ENCODE data around the gene E2F1. TPM values are rescaled to one million over a fixed set of nuclear protein-coding genes. Genes with fewer than 3 reads are reported as not detected.

The E2F1 gene
- total and polyA plus RNA-seq, 3 experiments from 2014 or later: 0.52 to 72.3 (median 68.8) TPM

DNA sequence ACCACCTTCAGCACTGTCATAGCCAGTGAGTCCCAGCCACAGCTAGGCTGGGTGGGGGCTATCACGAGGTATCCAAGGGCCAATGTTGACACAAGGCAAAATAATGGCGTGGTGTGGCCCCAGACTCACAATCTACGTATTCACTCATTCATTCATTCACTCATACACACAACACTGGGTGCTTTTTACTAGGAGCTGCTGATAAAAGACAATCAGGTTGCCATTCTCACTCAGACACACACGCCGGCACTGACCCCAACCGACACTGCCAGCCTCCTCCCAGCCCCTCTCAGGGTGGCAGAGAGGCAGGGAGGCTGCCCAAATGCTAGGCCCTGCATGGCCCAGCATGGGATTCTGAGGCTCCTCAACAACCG, 25.5 kb downstream of the E2F1 start:
- CTCF ChIA-PET: no interaction called here
- Mint-ChIP-seq H3K27me3 (no peaks in the 10 kb centered on the region), H3K27ac (peak overlapping the region in 3 of 8 donors; percentile 42 to 91 (median 50)), H3K9me3 (no peaks in the 10 kb centered on the region), H3K4me1 (peaks cover 25 to 34% (median 26%) of the 10 kb centered on the region in 3 donors), H3K36me3 (peaks cover 0 to 4% (median 0%) of the 10 kb centered on the region in 3 donors), H3K4me3 (no peak overlapping the region)
- POLR2A ChIA-PET: no interaction called here
- H3K9me3 ChIP-seq (ENCODE audit: low read length): no peaks in the 10 kb centered on the region
- H3K4me3 ChIP-seq (ENCODE audit: low read length): no peak overlapping the region
- H3K4me1 ChIP-seq (ENCODE audit: insufficient read depth, low read length): peaks cover 18% of the 10 kb centered on the region
- H3K27me3 ChIP-seq (ENCODE audit: insufficient read depth, low read length, poor library complexity, severe bottlenecking): no peaks in the 10 kb centered on the region
- H3K27ac ChIP-seq (ENCODE audit: low read depth, low read length): no peak overlapping the region
- no peak for DNase-seq
- no peaks in the 10 kb centered on the region for H3K36me3 ChIP-seq (ENCODE audit: insufficient read depth, low read length)

DNA sequence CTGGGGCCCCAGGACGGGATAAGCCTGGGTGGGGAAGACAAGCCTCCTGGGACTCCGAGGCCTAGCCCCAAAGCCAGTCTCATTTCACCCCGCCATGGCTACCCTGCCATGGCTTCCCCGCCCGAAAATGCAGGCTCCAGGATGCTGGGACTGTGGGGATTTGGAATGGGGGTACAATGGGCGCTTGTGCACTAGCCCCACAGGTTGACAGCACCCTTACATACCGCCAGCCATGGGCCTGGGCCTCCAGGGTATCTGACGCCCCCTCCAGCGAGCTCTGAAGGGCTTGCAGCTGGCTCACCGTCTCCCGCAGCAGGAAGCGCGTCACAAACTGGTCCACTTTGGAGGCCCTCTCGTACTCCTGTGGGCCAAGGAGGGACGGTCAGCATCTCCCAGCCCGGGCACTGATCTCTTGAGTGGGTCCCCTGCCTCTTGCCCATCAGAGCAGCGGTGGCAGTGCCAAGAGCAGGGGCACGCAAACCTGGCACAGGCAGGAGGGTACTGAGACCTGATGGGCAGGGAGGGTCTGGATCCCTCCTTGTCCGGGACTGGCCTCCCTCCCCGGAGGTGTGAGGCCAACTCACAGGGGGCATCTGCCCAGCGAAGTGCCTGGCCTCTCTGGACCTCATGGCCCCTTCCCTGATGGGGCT, 26.0 kb downstream of the E2F1 start:
- peaks cover 18% of the 10 kb centered on the region for H3K4me1 ChIP-seq (ENCODE audit: insufficient read depth, low read length)
- ChIA-PET CTCF (no interaction called here), POLR2A (no interaction called here)
- Mint-ChIP-seq H3K4me3 (no peak overlapping the region), H3K9me3 (no peaks in the 10 kb centered on the region), H3K36me3 (peaks cover 0 to 4% (median 0%) of the 10 kb centered on the region in 3 donors), H3K27ac (no peak overlapping the region), H3K27me3 (no peaks in the 10 kb centered on the region), H3K4me1 (peaks cover 21 to 29% (median 23%) of the 10 kb centered on the region in 3 donors)
- no peak overlapping the region for H3K27ac ChIP-seq (ENCODE audit: low read depth, low read length)
- H3K4me3 ChIP-seq (ENCODE audit: low read length): no peak overlapping the region
- H3K36me3 ChIP-seq (ENCODE audit: insufficient read depth, low read length): no peaks in the 10 kb centered on the region
- H3K9me3 ChIP-seq (ENCODE audit: low read length): no peaks in the 10 kb centered on the region
- no peak for DNase-seq
- H3K27me3 ChIP-seq (ENCODE audit: insufficient read depth, low read length, poor library complexity, severe bottlenecking): no peaks in the 10 kb centered on the region

DNA sequence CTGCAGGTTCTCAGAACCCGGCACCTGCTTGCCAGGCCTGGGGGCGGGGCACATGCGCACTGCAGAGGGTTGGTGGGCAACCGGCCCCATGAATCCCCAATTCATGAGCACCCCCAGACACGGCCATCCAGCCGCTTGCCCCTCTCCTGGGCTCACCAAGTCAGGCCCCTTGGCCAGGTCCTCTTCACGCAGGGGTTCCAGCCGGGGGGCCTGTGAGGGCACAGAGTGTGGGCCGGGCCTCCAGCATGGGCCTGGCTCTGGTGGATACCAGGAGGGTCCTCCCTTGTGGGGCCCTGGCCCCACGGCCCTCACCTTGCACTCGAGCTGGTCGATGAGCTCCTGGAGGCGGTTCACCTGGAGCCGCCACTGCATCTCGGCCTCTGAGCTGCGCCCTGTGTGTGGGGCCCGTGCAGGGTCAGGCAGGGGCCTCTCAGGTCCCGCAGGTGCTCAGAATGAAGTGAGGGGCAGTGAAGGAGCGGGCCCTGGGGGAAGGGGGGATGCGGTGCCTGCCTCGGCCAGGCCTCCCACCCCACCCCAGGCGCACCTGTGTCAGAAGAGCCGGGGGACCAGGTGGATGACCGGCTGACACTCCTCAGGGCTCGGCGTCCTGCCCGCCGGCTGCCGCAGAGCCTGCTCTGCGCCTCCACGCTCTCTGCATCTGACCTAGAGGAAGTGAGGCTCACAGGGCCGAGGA, 26.7 kb downstream of the E2F1 start:
- Histone ChIP-seq H3K27me3 (ENCODE audit: insufficient read depth, low read length, poor library complexity, severe bottlenecking) (no peaks in the 10 kb centered on the region), H3K27ac (ENCODE audit: low read depth, low read length) (no peak overlapping the region), H3K4me1 (ENCODE audit: insufficient read depth, low read length) (peaks cover 16% of the 10 kb centered on the region), H3K4me3 (ENCODE audit: low read length) (no peak overlapping the region), H3K9me3 (ENCODE audit: low read length) (no peaks in the 10 kb centered on the region), H3K36me3 (ENCODE audit: insufficient read depth, low read length) (no peaks in the 10 kb centered on the region)
- POLR2A ChIA-PET: no interaction called here
- Mint-ChIP-seq H3K27ac (no peak overlapping the region), H3K27me3 (peaks cover 0 to 1% of the 10 kb centered on the region in 2 donors), H3K4me3 (no peak overlapping the region), H3K4me1 (peaks cover 14 to 22% (median 17%) of the 10 kb centered on the region in 3 donors), H3K9me3 (no peaks in the 10 kb centered on the region), H3K36me3 (peaks cover 0 to 4% (median 0%) of the 10 kb centered on the region in 3 donors)
- CTCF ChIA-PET: no interaction called here
- DNase-seq: no peak

DNA sequence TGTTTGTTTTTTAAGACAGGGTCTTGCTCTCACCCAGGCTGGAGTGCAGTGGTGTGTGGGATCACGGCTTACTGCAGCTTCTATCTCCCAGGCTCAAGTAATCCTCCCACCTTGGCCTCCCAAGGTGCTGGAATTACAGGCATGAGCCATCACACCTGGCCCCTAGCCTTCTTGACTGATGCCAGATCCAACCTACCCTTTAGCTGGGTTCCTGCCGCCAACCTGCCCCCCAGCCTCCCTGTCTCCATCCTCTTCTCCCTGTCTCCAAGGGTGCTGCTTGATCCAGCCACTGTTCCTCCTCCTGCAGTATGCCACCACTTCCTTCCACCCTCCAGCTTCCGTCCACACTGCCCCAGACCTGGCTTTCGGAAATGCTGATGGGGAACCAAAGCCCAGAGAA, 27.3 kb downstream of the E2F1 start:
- no peak overlapping the region for H3K4me3 Mint-ChIP-seq
- CTCF ChIA-PET: interaction anchor here (13.0 kb wide), 1 partner anchor 7 kb away, joined by 87 read pairs; the partner anchor contains the start of genes ACTL10 and C20orf144
- DNase-seq: no peak

DNA sequence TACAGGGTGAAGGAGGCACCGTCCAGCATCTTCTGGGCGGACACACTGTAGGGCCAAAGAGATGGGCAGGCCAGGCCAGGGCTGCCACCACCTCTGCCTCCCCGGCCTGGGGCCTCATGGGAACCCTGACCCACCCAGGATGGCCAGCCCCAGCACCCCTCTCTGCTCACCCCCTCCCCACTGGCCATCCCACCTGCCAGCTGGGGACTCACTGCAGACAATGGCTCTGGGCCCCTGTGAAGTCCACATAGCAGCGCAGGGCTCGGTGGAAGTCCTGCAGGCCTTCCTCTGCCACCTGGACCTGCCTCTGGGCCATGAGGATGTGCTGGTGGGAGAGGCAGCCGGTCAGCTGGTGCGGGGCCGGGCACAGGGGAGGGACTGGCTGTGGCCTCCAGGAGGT, 27.7 kb downstream of the E2F1 start:
- H3K4me3 Mint-ChIP-seq: no peak overlapping the region
- DNase-seq: no peak
- H3K36me3 Mint-ChIP-seq: peaks cover 0 to 4% (median 0%) of the 10 kb centered on the region in 3 donors
- H3K4me1 Mint-ChIP-seq: peaks cover 8 to 13% (median 10%) of the 10 kb centered on the region in 3 donors
- Histone ChIP-seq H3K36me3 (ENCODE audit: insufficient read depth, low read length) (no peaks in the 10 kb centered on the region), H3K27me3 (ENCODE audit: insufficient read depth, low read length, poor library complexity, severe bottlenecking) (no peaks in the 10 kb centered on the region), H3K27ac (ENCODE audit: low read depth, low read length) (no peak overlapping the region), H3K4me1 (ENCODE audit: insufficient read depth, low read length) (peaks cover 9% of the 10 kb centered on the region), H3K9me3 (ENCODE audit: low read length) (no peaks in the 10 kb centered on the region), H3K4me3 (ENCODE audit: low read length) (no peak overlapping the region)
- no peak overlapping the region for H3K27ac Mint-ChIP-seq
- ChIA-PET POLR2A (no interaction called here), CTCF (interaction anchor here (13.0 kb wide), 1 partner anchor 7 kb away, joined by 87 read pairs; the partner anchor contains the start of genes ACTL10 and C20orf144)
- H3K27me3 Mint-ChIP-seq: peaks cover 0 to 1% of the 10 kb centered on the region in 2 donors
- H3K9me3 Mint-ChIP-seq: no peaks in the 10 kb centered on the region

More for the DNA sequence above, 27.3 kb downstream of the E2F1 start:
- H3K9me3 ChIP-seq (ENCODE audit: low read length): no peaks in the 10 kb centered on the region
- no peaks in the 10 kb centered on the region for H3K36me3 ChIP-seq (ENCODE audit: insufficient read depth, low read length)
- POLR2A ChIA-PET: no interaction called here
- Mint-ChIP-seq H3K27ac (no peak overlapping the region), H3K4me1 (peaks cover 9 to 17% (median 13%) of the 10 kb centered on the region in 3 donors), H3K27me3 (peaks cover 0 to 1% of the 10 kb centered on the region in 2 donors), H3K36me3 (peaks cover 0 to 4% (median 0%) of the 10 kb centered on the region in 3 donors), H3K9me3 (no peaks in the 10 kb centered on the region)
- no peak overlapping the region for H3K4me3 ChIP-seq (ENCODE audit: low read length)
- peaks cover 11% of the 10 kb centered on the region for H3K4me1 ChIP-seq (ENCODE audit: insufficient read depth, low read length)
- no peak overlapping the region for H3K27ac ChIP-seq (ENCODE audit: low read depth, low read length)
- H3K27me3 ChIP-seq (ENCODE audit: insufficient read depth, low read length, poor library complexity, severe bottlenecking): no peaks in the 10 kb centered on the region

DNA sequence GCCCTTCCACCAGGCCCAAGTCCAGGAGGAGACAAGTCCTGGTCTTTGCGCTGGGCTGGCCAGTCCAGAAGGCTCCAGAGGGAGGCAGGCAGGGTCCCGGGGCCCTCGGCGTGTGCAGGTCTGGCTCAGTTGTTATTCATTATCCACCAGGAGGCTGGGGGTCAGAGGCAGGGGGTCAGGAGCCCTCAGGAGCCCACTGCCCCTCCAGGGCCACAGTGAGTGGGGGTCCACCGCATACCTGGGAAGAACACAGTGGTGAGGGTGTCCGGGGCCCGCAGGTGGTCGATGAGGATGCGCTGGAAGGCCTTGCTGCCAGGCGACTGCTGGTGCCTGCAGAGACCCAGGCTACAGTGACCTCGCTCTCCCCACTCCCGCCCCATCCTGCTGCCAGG, 28.5 kb downstream of the E2F1 start:
- Mint-ChIP-seq H3K27ac (no peak overlapping the region), H3K27me3 (peaks cover 0 to 1% of the 10 kb centered on the region in 2 donors), H3K9me3 (no peaks in the 10 kb centered on the region), H3K4me3 (no peak overlapping the region), H3K36me3 (peaks cover 0 to 4% (median 0%) of the 10 kb centered on the region in 3 donors), H3K4me1 (peaks cover 9 to 13% (median 10%) of the 10 kb centered on the region in 3 donors)
- ChIA-PET POLR2A (interaction anchor here (0.6 kb wide), 1 partner anchor 33 kb away, joined by 3 read pairs; no protein-coding TSS in a partner anchor), CTCF (interaction anchor here (13.0 kb wide), 1 partner anchor 8 kb away, joined by 87 read pairs; the partner anchor contains the start of genes ACTL10 and C20orf144)
- no peaks in the 10 kb centered on the region for H3K27me3 ChIP-seq (ENCODE audit: insufficient read depth, low read length, poor library complexity, severe bottlenecking)
- H3K36me3 ChIP-seq (ENCODE audit: insufficient read depth, low read length): no peaks in the 10 kb centered on the region
- H3K27ac ChIP-seq (ENCODE audit: low read depth, low read length): no peak overlapping the region
- no peaks in the 10 kb centered on the region for H3K9me3 ChIP-seq (ENCODE audit: low read length)
- no peak for DNase-seq
- no peak overlapping the region for H3K4me3 ChIP-seq (ENCODE audit: low read length)
- peaks cover 3% of the 10 kb centered on the region for H3K4me1 ChIP-seq (ENCODE audit: insufficient read depth, low read length)

DNA sequence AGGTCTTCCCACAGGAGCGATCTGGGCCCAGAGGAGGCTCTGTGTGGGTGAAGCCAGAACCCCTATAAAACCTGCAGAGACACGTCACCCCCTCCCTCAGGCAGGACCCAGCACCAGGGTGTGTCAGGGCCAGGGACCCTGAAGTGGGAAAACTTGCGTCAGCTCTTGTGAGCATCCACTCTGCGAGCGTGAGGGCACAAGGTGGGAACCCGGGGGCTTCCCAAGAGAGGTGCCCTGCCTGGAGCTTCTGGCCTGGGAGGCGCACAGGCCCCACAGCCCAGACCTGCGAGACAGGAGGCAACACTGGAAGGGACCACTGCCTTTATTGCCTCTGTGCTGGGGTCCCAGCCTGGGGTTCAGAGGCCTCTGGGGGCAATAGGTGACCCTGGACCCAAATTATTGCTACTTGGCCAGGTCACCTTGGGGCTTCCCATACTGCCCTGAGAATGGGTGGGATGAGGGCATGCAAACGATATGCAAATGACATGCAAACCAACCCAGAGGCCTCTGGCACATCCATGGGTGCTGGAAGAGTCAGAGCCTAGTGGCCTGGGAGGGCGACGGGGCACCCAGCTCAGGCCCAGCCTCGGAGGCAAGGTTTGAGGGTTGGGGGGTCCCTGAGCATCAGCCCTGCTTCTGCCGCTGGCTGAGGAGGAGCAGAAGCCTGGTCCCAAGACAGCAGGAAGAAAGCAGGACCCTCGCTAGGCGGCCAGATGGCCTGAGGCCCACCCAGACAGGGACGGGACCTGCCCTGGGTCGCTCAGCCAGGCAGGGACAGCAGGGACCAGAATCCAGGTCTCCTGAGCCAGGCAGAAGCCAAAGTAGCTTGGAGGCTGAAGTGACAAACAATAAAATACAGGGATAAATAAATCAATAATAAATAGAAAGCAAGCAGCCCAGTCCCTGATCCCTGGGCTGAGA, 29.1 kb downstream of the E2F1 start:
- Mint-ChIP-seq H3K27me3 (peaks cover 0 to 1% of the 10 kb centered on the region in 2 donors), H3K27ac (no peak overlapping the region), H3K4me1 (peaks cover 5 to 13% (median 8%) of the 10 kb centered on the region in 3 donors), H3K9me3 (no peaks in the 10 kb centered on the region), H3K4me3 (no peak overlapping the region), H3K36me3 (peaks cover 0 to 4% (median 0%) of the 10 kb centered on the region in 3 donors)
- Histone ChIP-seq H3K27me3 (ENCODE audit: insufficient read depth, low read length, poor library complexity, severe bottlenecking) (no peaks in the 10 kb centered on the region), H3K4me1 (ENCODE audit: insufficient read depth, low read length) (no peaks in the 10 kb centered on the region), H3K36me3 (ENCODE audit: insufficient read depth, low read length) (no peaks in the 10 kb centered on the region), H3K4me3 (ENCODE audit: low read length) (no peak overlapping the region), H3K9me3 (ENCODE audit: low read length) (no peaks in the 10 kb centered on the region), H3K27ac (ENCODE audit: low read depth, low read length) (no peak overlapping the region)
- ChIA-PET CTCF (interaction anchor here (13.0 kb wide), 1 partner anchor 8 kb away, joined by 87 read pairs; the partner anchor contains the start of genes ACTL10 and C20orf144), POLR2A (no interaction called here)
- DNase-seq: no peak
